GM10266 (cell line): ENCODE results near the gene WDR45.

Experiments
- DNase-seq: peaks from one replicate; pipeline ENCODE4 v3.0.0; 2012; ENCODE audit errors: extremely low spot score
- TF ChIP-seq, protein P1 (sequence below): IDR thresholded peaks from 2 replicates; pipeline ENCODE4 v1.5.1; 2012; ENCODE audit warnings: mild to moderate bottlenecking, low read depth; ENCODE audit not compliant: control insufficient read depth, insufficient read depth; ENCODE audit errors: missing control alignments

The WDR45 gene

DNA sequence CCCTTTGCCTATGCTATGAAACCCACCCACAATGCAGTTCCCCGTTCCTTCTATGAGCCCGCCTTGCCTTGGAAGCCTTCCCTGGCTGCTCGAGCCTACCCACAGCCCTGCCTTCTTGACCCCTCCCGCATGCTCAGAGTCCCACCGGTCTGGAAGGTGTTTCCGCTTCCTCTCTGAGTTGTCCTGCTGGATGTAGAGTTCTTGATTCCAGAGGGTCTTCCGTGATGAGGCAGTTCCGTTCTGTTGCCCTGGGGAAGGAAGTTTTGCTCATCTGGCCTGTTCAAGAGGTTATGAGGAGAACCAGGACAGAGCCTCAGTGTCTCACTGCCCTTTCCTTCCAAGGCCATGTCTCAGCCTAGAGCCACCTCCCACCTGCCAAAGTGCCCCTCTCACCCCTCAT lies 36.4 kb upstream of the WDR45 start:
- TF ChIP-seq, protein P1, sequence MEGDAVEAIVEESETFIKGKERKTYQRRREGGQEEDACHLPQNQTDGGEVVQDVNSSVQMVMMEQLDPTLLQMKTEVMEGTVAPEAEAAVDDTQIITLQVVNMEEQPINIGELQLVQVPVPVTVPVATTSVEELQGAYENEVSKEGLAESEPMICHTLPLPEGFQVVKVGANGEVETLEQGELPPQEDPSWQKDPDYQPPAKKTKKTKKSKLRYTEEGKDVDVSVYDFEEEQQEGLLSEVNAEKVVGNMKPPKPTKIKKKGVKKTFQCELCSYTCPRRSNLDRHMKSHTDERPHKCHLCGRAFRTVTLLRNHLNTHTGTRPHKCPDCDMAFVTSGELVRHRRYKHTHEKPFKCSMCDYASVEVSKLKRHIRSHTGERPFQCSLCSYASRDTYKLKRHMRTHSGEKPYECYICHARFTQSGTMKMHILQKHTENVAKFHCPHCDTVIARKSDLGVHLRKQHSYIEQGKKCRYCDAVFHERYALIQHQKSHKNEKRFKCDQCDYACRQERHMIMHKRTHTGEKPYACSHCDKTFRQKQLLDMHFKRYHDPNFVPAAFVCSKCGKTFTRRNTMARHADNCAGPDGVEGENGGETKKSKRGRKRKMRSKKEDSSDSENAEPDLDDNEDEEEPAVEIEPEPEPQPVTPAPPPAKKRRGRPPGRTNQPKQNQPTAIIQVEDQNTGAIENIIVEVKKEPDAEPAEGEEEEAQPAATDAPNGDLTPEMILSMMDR, result no peak
- DNase-seq, result no peak

DNA sequence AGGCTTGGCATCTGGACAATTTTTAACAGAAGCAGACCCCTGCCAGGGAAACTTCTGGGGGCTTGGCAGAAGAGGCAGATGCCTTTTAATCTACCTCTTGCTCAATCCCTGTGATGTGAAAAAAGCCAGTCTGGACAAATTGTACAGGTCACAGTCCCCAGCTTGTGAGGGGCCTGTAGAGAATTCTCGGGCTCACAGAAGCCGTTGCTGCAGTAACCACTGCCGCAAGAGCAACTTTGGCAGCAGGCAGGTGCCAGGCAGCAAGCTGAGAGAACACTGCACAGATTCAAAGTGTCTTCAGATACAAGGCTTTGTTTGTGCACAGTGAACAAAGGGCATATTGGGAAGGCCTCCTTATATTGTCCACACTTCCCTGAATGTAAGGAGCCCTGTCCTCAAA lies 32.1 kb upstream of the WDR45 start:
- no peak for DNase-seq
- TF ChIP-seq, protein P1, result no peak

DNA sequence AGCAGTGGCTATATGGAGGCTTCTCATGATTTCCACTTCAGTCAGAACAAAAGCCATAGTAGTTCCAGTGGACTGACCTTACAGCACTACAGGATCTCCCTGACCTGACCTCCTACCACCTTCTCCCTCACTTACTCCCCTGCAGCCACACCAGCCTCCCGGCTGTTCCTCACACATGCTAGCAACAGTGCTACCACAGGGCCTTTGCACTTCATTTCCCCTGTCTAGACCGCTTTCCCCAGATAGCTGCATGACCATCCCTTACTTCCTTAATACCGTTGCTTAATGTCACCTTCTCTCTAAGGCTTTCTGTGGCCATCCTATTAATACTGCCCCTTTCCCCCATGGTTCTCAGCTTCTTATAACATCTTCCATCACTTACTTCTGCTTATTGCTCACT lies 30.7 kb upstream of the WDR45 start:
- TF ChIP-seq, protein P1, result no peak
- no peak for DNase-seq

DNA sequence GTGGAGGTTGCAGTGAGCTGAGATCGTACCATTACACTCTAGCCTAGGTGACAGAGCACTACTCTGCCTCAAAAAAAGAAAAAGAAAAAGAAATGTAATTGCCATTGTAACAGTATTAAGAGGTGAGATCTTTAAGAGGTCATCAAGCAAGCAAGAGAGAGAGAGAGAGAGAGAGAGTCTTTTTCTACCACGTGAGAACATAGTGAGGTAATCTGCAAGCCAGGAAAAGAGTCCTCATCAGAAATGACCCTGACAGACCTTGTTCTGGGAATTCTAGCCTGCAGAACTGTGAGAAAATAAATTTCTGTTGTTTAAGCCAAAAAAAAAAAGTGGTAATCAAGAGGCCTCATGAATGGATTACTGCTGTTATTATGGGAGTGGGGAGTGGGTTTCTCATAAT lies 29.0 kb upstream of the WDR45 start:
- DNase-seq, result no peak
- TF ChIP-seq, protein P1, result no peak

DNA sequence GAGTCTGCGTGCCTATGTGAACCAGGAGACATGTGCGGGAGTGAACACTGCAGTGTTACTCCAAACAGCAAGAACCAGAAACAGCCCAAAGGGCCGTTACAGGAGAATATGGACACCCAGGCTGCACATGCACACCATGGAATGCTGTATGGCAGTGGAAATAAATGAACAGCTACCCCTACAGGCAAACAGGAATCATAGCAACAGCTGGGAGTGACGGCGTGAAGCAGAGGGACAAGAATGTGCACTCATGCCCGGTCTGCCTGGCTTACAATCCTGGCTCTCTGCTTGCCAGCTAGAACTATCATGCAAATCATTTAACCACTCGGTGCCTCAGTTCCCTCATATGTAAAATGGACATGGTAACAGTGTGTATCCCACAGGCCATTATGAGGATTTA lies 27.2 kb upstream of the WDR45 start:
- TF ChIP-seq, protein P1, result peak; percentile 8
- no peak for DNase-seq

DNA sequence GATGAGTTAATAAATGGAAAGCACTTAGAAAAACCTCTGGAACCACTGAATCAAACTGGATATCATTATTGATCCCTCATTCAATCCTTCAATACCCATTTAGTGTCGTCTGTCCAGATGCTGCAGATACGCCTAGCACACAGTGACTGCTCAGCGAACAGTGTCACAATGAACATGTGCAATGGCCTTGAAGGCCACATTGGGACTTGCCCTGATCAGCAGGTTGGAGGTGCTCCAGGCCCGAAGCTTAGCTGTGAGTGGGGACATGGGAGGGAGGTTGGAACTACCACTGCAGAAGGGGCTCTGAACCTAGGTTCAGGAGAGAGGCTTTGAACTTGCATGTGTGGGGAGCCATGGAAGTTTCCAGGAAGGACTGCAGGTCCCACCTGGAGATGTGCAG lies 26.6 kb upstream of the WDR45 start:
- no peak for DNase-seq
- TF ChIP-seq, protein P1, result no peak

DNA sequence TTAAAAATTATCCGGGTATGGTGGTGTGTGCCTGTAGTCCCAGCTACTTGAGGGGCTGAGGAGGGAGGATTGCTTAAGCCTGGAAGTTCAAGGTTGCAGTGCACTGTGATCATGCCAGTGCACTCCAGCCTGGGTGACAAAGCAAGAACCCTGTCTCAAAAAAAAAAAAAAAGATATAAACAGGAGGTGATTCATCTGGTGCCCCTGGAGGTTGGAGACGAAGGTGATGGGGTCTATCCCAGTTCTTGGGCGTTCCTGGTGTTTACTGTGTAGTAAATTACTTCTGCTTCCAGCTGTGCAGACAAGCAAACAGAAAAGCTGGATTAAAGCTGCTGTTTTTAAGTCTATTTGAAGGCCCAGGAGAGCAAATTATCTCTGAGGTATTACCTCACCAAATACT lies 23.9 kb upstream of the WDR45 start:
- TF ChIP-seq, protein P1, result no peak
- DNase-seq, result no peak
